ENCODE data around the gene WDR90.

DNA sequence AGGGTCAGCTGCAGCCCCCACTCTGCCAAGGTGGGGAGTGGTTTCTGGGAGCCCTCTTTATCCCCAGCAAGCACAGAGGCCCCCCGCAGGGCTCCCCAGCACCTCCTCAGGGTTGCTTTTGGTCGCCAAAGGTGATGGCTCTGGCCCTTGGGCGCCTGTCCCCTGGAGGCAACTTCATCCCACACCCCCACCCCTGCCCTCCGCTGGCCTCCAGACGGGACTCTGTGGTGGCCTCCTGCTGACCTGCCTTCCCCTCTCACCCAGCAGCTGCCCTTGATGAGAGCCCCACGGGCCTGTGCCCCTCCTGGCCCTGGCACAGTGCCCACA, 10.9 kb downstream of the WDR90 start:
- TF ChIP-seq, protein P1, sequence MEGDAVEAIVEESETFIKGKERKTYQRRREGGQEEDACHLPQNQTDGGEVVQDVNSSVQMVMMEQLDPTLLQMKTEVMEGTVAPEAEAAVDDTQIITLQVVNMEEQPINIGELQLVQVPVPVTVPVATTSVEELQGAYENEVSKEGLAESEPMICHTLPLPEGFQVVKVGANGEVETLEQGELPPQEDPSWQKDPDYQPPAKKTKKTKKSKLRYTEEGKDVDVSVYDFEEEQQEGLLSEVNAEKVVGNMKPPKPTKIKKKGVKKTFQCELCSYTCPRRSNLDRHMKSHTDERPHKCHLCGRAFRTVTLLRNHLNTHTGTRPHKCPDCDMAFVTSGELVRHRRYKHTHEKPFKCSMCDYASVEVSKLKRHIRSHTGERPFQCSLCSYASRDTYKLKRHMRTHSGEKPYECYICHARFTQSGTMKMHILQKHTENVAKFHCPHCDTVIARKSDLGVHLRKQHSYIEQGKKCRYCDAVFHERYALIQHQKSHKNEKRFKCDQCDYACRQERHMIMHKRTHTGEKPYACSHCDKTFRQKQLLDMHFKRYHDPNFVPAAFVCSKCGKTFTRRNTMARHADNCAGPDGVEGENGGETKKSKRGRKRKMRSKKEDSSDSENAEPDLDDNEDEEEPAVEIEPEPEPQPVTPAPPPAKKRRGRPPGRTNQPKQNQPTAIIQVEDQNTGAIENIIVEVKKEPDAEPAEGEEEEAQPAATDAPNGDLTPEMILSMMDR (IDR thresholded peaks at IDR 0.05): no peak
- no peak for TF ChIP-seq POLR2A (IDR thresholded peaks at IDR 0.05)
